Tibial nerve (tissue), 4 donors: ENCODE measurements around the gene PARN.
"Not testable (repeated sequence)": the region's sequence is repeated elsewhere in the genome, so short reads cannot be mapped to it uniquely, and the experiment has no call there.

Source experiments
- EP300 ChIP-seq, 2 donors: sonication (generic); formaldehyde crosslinking; IDR thresholded peaks; one replicate each; pipeline ENCODE4 v1.6.1; 2017; ENCODE audit warnings: antibody characterized with exemption in 2 of 2, mild to moderate bottlenecking in 1 of 2
- POLR2A ChIP-seq, 2 donors: fragments of 450-650 bp; IDR thresholded peaks; one replicate each; pipeline ENCODE4 v1.6.1; 2017; ENCODE audit warnings: antibody characterized with exemption in 2 of 2, mild to moderate bottlenecking in 2 of 2, moderate library complexity in 2 of 2
- TF ChIP-seq, protein P1 (sequence below), 5 experiments: fragments of 200-600 bp in 3 of 5; fragments of 450-650 bp in 2 of 5; sonication (generic) in 3 of 5; IDR thresholded peaks; one replicate each; pipeline ENCODE4 v1.5.1; 2016 to 2019; ENCODE audit warnings: antibody characterized with exemption in 5 of 5, mild to moderate bottlenecking in 3 of 5, moderate library complexity in 2 of 5

DNA sequence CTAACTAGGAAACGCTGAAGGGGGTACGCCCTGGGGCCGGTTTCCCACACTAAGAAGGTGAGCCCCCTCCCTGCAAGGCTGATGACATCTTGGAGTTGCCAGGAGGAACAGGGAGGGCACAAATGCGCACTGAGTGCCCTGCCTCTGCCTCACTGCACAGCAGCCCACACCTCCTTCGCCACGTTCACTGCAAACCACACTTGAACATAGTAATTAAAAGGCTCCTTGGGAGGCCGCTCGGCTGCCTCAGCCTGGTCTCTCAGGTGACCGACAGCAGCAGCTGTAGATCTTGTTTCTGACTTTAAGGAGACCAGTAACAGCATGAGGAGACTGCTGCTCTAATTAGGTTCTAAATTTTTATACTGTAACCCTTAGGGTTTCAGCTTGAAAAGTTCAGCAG, 188.5 kb downstream of the PARN start:
- TF ChIP-seq, protein P1, sequence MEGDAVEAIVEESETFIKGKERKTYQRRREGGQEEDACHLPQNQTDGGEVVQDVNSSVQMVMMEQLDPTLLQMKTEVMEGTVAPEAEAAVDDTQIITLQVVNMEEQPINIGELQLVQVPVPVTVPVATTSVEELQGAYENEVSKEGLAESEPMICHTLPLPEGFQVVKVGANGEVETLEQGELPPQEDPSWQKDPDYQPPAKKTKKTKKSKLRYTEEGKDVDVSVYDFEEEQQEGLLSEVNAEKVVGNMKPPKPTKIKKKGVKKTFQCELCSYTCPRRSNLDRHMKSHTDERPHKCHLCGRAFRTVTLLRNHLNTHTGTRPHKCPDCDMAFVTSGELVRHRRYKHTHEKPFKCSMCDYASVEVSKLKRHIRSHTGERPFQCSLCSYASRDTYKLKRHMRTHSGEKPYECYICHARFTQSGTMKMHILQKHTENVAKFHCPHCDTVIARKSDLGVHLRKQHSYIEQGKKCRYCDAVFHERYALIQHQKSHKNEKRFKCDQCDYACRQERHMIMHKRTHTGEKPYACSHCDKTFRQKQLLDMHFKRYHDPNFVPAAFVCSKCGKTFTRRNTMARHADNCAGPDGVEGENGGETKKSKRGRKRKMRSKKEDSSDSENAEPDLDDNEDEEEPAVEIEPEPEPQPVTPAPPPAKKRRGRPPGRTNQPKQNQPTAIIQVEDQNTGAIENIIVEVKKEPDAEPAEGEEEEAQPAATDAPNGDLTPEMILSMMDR (IDR thresholded peaks at IDR 0.05): not testable (repeated sequence)
- TF ChIP-seq POLR2A, EP300 (IDR thresholded peaks at IDR 0.05): not testable (repeated sequence)
